A549 (cell line): ENCODE measurements around the gene SLC16A2. TPM values are rescaled to one million over a fixed set of nuclear protein-coding genes. Genes with fewer than 3 reads are reported as not detected.

Experiments
- ATAC-seq, 2 experiments: fragments of 200-7000 bp in 1 of 2; fragments of >200 bp in 1 of 2; cut with Nextera tagmentation in 1 of 2; cut with Tn5 transposase in 1 of 2; 3 replicates each; pipeline versions ENCODE4 v1.8.0 to v1.9.1; 2018 to 2020; ENCODE audit warnings: mild to moderate bottlenecking in 1 of 2, moderate library complexity in 1 of 2
- CTCF ChIA-PET: fragments of 300-600 bp; sonication (Branson Sonifier 250); formaldehyde crosslinking; extraction: SDS; loops from one replicate; lab custom pipeline; 2021; ENCODE audit warnings: antibody characterized with exemption, inconsistent platforms; lab: Yijun Ruan, JAX
- POLR2A ChIA-PET: fragments of 350-600 bp; formaldehyde crosslinking; extraction: SDS; loops from one replicate; lab custom pipeline; 2021; ENCODE audit warnings: antibody characterized with exemption, inconsistent platforms; lab: Yijun Ruan, JAX
- DNase-seq, 2 experiments: peaks; one replicate each; pipeline versions ENCODE4 v3.0.0 to v3.0.0-alpha.2; 2011 to 2016; ENCODE audit warnings: low read depth in 1 of 2, low spot score in 1 of 2
- FAIRE-seq: peaks from 2 replicates; lab custom pipeline; 2011; peaks lifted over from hg19 to GRCh38; lab: Jason Lieb, UNC
- H3K27ac ChIP-seq, 2 experiments: fragments of >200 bp; sonication (Bioruptor Twin); formaldehyde crosslinking; 3 replicates each; pipeline ENCODE4 v1.5.1; 2016 to 2017
- H3K4me1 ChIP-seq: fragments of >200 bp; sonication (Bioruptor Twin); formaldehyde crosslinking; 3 replicates; pipeline ENCODE4 v1.6.1; 2016
- H3K4me2 ChIP-seq: fragments of >200 bp; sonication (Bioruptor Twin); formaldehyde crosslinking; 3 replicates; pipeline ENCODE4 v1.6.1; 2016
- H3K4me3 ChIP-seq: fragments of >200 bp; sonication (Bioruptor Twin); formaldehyde crosslinking; 3 replicates; pipeline ENCODE4 v1.5.1; 2016
- H3K9me3 ChIP-seq: fragments of >200 bp; sonication (Bioruptor Twin); formaldehyde crosslinking; 3 replicates; pipeline ENCODE4 v1.6.1; 2016
- BHLHE40 ChIP-seq: IDR thresholded peaks from 2 replicates; pipeline ENCODE4 v1.6.1; 2012; ENCODE audit warnings: low read depth, low read length, inconsistent platforms
- CBX8 ChIP-seq: fragments of 200-600 bp; sonication (generic); IDR thresholded peaks from 2 replicates; pipeline ENCODE4 v1.6.1; 2016
- CHD2 ChIP-seq: fragments of 150-350 bp; IDR thresholded peaks from 2 replicates; pipeline ENCODE4 v1.6.1; 2014; ENCODE audit warnings: low read length; ENCODE audit not compliant: partially characterized antibody
- EHF ChIP-seq: fragments of 250-450 bp; sonication (Bioruptor Pico); IDR thresholded peaks from 2 replicates; pipeline ENCODE4 v1.5.0; 2020; ENCODE audit warnings: mild to moderate bottlenecking
- EHMT2 ChIP-seq: fragments of 200-600 bp; sonication (generic); IDR thresholded peaks from 2 replicates; pipeline ENCODE4 v1.6.1; 2016; ENCODE audit warnings: antibody characterized with exemption, low read depth, mild to moderate bottlenecking, moderate library complexity
- EP300 ChIP-seq, 2 experiments: fragments of >200 bp; sonication (Bioruptor Twin); formaldehyde crosslinking; IDR thresholded peaks; 2 replicates in 1 of 2; 3 replicates in 1 of 2; pipeline ENCODE4 v1.6.1; 2016 to 2017
- ESRRA ChIP-seq: fragments of 150-350 bp; IDR thresholded peaks from 2 replicates; pipeline ENCODE4 v1.6.1; 2014; ENCODE audit warnings: mild to moderate bottlenecking, low read length, borderline replicate concordance
- FOSB ChIP-seq: fragments of 250-450 bp; sonication (Bioruptor Pico); IDR thresholded peaks from 2 replicates; pipeline ENCODE4 v1.5.0; 2020; ENCODE audit warnings: mild to moderate bottlenecking, moderate library complexity
- FOSL2 ChIP-seq, 2 experiments: fragments of 450-650 bp in 1 of 2; fragments of >200 bp in 1 of 2; sonication (Bioruptor Twin) in 1 of 2; formaldehyde crosslinking; IDR thresholded peaks; 2 replicates each; pipeline versions ENCODE4 v1.5.0 to v1.6.1; 2016 to 2020; ENCODE audit warnings: mild to moderate bottlenecking in 1 of 2, moderate library complexity in 1 of 2
- FOXS1 ChIP-seq: fragments of 250-450 bp; sonication (Bioruptor Pico); IDR thresholded peaks from 2 replicates; pipeline ENCODE4 v1.5.0; 2020; ENCODE audit warnings: mild to moderate bottlenecking, moderate library complexity
- GATA3 ChIP-seq: IDR thresholded peaks from 2 replicates; pipeline ENCODE4 v1.6.1; 2012; ENCODE audit warnings: borderline replicate concordance
- HDAC2 ChIP-seq: fragments of 200-600 bp; sonication (generic); IDR thresholded peaks from 2 replicates; pipeline ENCODE4 v1.6.1; 2016
- HOXA7 ChIP-seq: fragments of 250-450 bp; sonication (Bioruptor Pico); IDR thresholded peaks from 2 replicates; pipeline ENCODE4 v1.5.0; 2020; ENCODE audit warnings: mild to moderate bottlenecking, moderate library complexity
- HOXB13 ChIP-seq: fragments of 250-450 bp; sonication (Bioruptor Pico); IDR thresholded peaks from 2 replicates; pipeline ENCODE4 v1.5.0; 2020; ENCODE audit warnings: low read depth, mild to moderate bottlenecking, moderate library complexity
- HOXB5 ChIP-seq: fragments of 250-450 bp; sonication (Bioruptor Pico); IDR thresholded peaks from 2 replicates; pipeline ENCODE4 v1.5.0; 2020; ENCODE audit warnings: mild to moderate bottlenecking, moderate library complexity
- JUN ChIP-seq, 2 experiments: fragments of >200 bp; sonication (Bioruptor Twin); formaldehyde crosslinking; IDR thresholded peaks; 2 replicates in 1 of 2; 3 replicates in 1 of 2; pipeline ENCODE4 v1.6.1; 2016 to 2017
- KDM5A ChIP-seq: fragments of 200-600 bp; sonication (generic); IDR thresholded peaks from 2 replicates; pipeline ENCODE4 v1.6.1; 2016; ENCODE audit warnings: antibody characterized with exemption, mild to moderate bottlenecking
- MAFK ChIP-seq: fragments of 450-650 bp; IDR thresholded peaks from 2 replicates; pipeline ENCODE4 v1.6.1; 2014; ENCODE audit not compliant: partially characterized antibody
- MAZ ChIP-seq: fragments of 150-350 bp; IDR thresholded peaks from 2 replicates; pipeline ENCODE4 v1.6.1; 2014; ENCODE audit warnings: antibody characterized with exemption, low read depth, low read length, borderline replicate concordance
- NPAS2 ChIP-seq: fragments of 250-450 bp; sonication (Bioruptor Pico); IDR thresholded peaks from 2 replicates; pipeline ENCODE4 v1.8.0; 2022; ENCODE audit warnings: mild to moderate bottlenecking, moderate library complexity, borderline replicate concordance
- PHF8 ChIP-seq: fragments of 200-600 bp; sonication (generic); IDR thresholded peaks from 2 replicates; pipeline ENCODE4 v1.6.1; 2016; ENCODE audit warnings: low read depth, mild to moderate bottlenecking, antibody characterized with exemption, moderate library complexity, borderline replicate concordance
- POLR2A ChIP-seq: IDR thresholded peaks from 2 replicates; pipeline ENCODE4 v1.6.1; 2012; ENCODE audit warnings: mild to moderate bottlenecking, low read length
- POLR2AphosphoS2 ChIP-seq: conservative IDR thresholded peaks from 2 replicates; pipeline ENCODE4 v1.6.1; 2012; ENCODE audit warnings: low read length, improper control_type of control experiment, inconsistent platforms
- RAD21 ChIP-seq, 2 experiments: fragments of >200 bp in 1 of 2; sonication (Bioruptor Twin) in 1 of 2; formaldehyde crosslinking in 1 of 2; IDR thresholded peaks in 1 of 2; conservative IDR thresholded peaks in 1 of 2; 2 replicates in 1 of 2; 3 replicates in 1 of 2; pipeline ENCODE4 v1.6.1; 2012 to 2018; ENCODE audit warnings: inconsistent platforms in 1 of 2
- RNF2 ChIP-seq: fragments of 200-600 bp; sonication (generic); IDR thresholded peaks from 2 replicates; pipeline ENCODE4 v1.6.1; 2016; ENCODE audit warnings: low read depth, mild to moderate bottlenecking, antibody characterized with exemption, moderate library complexity, borderline replicate concordance
- SMC3 ChIP-seq: fragments of >200 bp; sonication (Bioruptor Twin); formaldehyde crosslinking; IDR thresholded peaks from 3 replicates; pipeline ENCODE4 v1.6.1; 2018; ENCODE audit warnings: inconsistent platforms
- SREBF2 ChIP-seq: fragments of 450-650 bp; IDR thresholded peaks from 2 replicates; pipeline ENCODE4 v1.6.1; 2014; ENCODE audit warnings: mild to moderate bottlenecking, moderate library complexity
- TFCP2L1 ChIP-seq: fragments of 250-450 bp; sonication (Bioruptor Pico); IDR thresholded peaks from 2 replicates; pipeline ENCODE4 v1.5.0; 2021; ENCODE audit warnings: mild to moderate bottlenecking
- ZFP36 ChIP-seq: fragments of 450-650 bp; IDR thresholded peaks from 2 replicates; pipeline ENCODE4 v1.6.1; 2014; ENCODE audit warnings: borderline replicate concordance; ENCODE audit not compliant: partially characterized antibody
- WGBS: methylation state at CpG from one replicate; pipeline ENCODE4 v1.1.6; 2017; ENCODE audit errors: missing lambda C conversion rate; 5-methylcytosine and 5-hydroxymethylcytosine counted together
- polyA plus RNA-seq, 4 experiments: library from polyadenylated mRNA; depleted of rRNA in 3 of 4; stranded (reverse); fragments of >200 nt; fragmentation: RNase III in 1 of 4; extraction: RNeasy Plus Mini Kit Qiagen cat#74134 plus additional on column Dnase treatment in 1 of 4; gene quantifications; 2 replicates in 3 of 4; 3 replicates in 1 of 4; pipeline ENCODE4 v1.2.3, GENCODE V29; 2011 to 2017
- TF ChIP-seq, protein P1 (sequence below): fragments of 450-650 bp; IDR thresholded peaks from 2 replicates; pipeline ENCODE4 v1.6.1; 2014; ENCODE audit warnings: antibody characterized with exemption
- TF ChIP-seq, protein P2 (sequence below): fragments of >200 bp; sonication (Bioruptor Twin); formaldehyde crosslinking; IDR thresholded peaks from 3 replicates; pipeline ENCODE4 v1.6.1; 2016
- TF ChIP-seq, protein P3 (sequence below): IDR thresholded peaks from 2 replicates; pipeline ENCODE4 v1.6.1; 2012
- TF ChIP-seq, protein P4 (sequence below): fragments of 250-450 bp; sonication (Bioruptor Pico); IDR thresholded peaks from 2 replicates; pipeline ENCODE4 v1.5.0; 2021; ENCODE audit warnings: mild to moderate bottlenecking, moderate library complexity, borderline replicate concordance

Gene SLC16A2
- polyA plus RNA-seq, 2 of the 4 experiments (the other 2 are of a cell fraction): 9.7 to 19.2 TPM

DNA sequence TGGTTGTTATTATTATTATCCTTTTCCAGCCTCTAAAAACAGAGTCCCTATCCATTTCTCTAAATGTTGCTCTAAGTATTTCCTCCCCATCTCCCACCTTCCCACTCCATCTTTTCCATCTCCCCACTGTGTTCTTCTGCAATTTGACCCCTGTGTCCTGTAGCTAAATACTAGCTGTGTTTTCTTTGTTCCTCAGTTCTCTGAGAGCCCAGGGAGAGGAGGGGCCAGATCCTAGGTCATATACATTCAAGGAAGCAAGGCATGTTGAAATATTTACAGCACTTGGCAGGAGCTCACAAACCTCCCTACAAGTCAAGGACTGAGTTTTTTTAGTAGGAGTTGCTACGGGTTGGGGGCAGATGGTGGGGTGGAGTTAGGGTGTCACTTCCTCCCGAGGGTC is 10.5 kb downstream of the SLC16A2 start:
- ChIA-PET CTCF (interaction anchor here (0.9 to 1.4 kb wide), 5 partner anchors 8 to 109 kb away, joined by 3 to 4 read pairs (median 3); no protein-coding TSS in a partner anchor), POLR2A (no interaction called here)
- DNase-seq: no peak
- 28% methylated on average over 2 of the region's 2 CpGs for WGBS
- Histone ChIP-seq H3K4me3 (no peak overlapping the region), H3K4me2 (no peak overlapping the region), H3K9me3 (no peaks in the 10 kb centered on the region), H3K4me1 (0 out of 3 replicates have a peak, but pooled peaks cover 4% of the 10 kb centered on the region), H3K27ac (no peak overlapping the region)
- no peak for FAIRE-seq
- no peak for ATAC-seq
- TF ChIP-seq EHF (CRISPR knock-in tag) (no peak), FOSB (CRISPR knock-in tag) (no peak), EHMT2 (no peak), JUN (IDR thresholded peaks at IDR 0.05) (no peak), POLR2A (no peak), SREBF2 (no peak), GATA3 (no peak), PHF8 (no peak), ZFP36 (no peak), CHD2 (no peak)
- TF ChIP-seq, protein P1, sequence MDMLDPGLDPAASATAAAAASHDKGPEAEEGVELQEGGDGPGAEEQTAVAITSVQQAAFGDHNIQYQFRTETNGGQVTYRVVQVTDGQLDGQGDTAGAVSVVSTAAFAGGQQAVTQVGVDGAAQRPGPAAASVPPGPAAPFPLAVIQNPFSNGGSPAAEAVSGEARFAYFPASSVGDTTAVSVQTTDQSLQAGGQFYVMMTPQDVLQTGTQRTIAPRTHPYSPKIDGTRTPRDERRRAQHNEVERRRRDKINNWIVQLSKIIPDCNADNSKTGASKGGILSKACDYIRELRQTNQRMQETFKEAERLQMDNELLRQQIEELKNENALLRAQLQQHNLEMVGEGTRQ: no peak

DNA sequence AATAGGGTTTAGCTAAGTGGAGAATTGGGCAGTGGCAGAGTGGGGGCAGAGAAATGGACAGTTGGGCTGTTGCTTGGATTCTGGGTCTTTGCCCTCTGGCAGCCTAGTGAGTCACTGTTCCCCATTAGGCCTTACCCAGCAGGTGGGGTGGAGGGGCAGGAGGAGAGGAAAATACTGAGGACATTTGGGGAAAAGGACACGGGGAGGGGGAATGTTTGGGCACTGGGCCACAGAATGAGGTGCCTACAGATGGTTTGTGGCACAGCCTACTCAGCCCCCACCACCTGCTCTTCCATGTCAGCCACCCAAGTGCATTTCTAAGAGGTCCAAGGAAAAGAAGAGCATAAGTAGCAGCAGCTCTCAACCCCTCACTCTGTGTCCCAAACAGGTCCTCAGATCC is 13.0 kb downstream of the SLC16A2 start:
- CTCF ChIA-PET: no interaction called here
- no peak for TF ChIP-seq NPAS2 (CRISPR knock-in tag)
- TF ChIP-seq, protein P2, sequence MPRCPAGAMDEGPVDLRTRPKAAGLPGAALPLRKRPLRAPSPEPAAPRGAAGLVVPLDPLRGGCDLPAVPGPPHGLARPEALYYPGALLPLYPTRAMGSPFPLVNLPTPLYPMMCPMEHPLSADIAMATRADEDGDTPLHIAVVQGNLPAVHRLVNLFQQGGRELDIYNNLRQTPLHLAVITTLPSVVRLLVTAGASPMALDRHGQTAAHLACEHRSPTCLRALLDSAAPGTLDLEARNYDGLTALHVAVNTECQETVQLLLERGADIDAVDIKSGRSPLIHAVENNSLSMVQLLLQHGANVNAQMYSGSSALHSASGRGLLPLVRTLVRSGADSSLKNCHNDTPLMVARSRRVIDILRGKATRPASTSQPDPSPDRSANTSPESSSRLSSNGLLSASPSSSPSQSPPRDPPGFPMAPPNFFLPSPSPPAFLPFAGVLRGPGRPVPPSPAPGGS: no peak
- TF ChIP-seq RAD21 (conservative IDR thresholded peaks at IDR 0.05 in 1 of 2, IDR thresholded peaks at IDR 0.05 in 1 of 2): no peak
- TF ChIP-seq HOXA7 (CRISPR knock-in tag): no peak
- no peak for TF ChIP-seq MAFK
- no peak for TF ChIP-seq FOSB (CRISPR knock-in tag)
- no peak for TF ChIP-seq TFCP2L1
- TF ChIP-seq JUN (IDR thresholded peaks at IDR 0.05): no peak
- TF ChIP-seq ESRRA: no peak
- no peak for TF ChIP-seq KDM5A
- no peak for TF ChIP-seq FOSL2 (IDR thresholded peaks at IDR 0.05)
- no peak for TF ChIP-seq FOSL2 (CRISPR knock-in tag; IDR thresholded peaks at IDR 0.05)
- no peak for TF ChIP-seq HDAC2
- TF ChIP-seq EP300 (IDR thresholded peaks at IDR 0.05): no peak
- no peak for TF ChIP-seq BHLHE40
- TF ChIP-seq POLR2AphosphoS2: no peak
- TF ChIP-seq RNF2: no peak
- TF ChIP-seq, all 56 proteins: peak for 0
- WGBS: 11% methylated on average over 1 of the region's 1 CpG

DNA sequence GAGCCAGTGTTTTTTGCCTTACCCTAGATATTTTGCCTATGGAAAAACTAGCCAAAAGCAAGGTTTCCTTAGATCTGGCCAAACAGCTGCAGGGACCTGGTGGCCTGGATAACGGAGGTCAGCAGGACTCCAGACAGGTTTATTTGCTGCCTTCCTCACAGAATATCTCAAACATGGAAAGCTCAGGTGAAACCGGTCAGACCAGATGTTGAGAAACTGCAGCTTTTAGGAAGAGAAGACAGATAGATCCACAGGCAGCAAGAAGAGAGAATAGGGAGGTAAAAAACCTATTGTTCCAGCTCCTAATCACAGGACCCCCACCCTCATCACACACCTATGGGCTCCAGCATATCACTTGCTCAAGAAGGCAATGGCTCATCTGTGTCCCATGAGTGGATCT is 16.2 kb downstream of the SLC16A2 start:
- Histone ChIP-seq H3K27ac (no peak overlapping the region), H3K4me1 (no peaks in the 10 kb centered on the region), H3K4me3 (no peak overlapping the region), H3K4me2 (no peak overlapping the region), H3K9me3 (no peaks in the 10 kb centered on the region)
- CTCF ChIA-PET: interaction anchor here (1.5 to 2.8 kb wide), 3 partner anchors 10 to 13 kb away, joined by 5 to 7 read pairs (median 7); no protein-coding TSS in a partner anchor
- FAIRE-seq: no peak
- POLR2A ChIA-PET: no interaction called here
- 82% methylated on average over 2 of the region's 2 CpGs for WGBS
- DNase-seq: no peak
- no peak for ATAC-seq
- no peak for TF ChIP-seq HOXB13 (CRISPR knock-in tag)
- no peak for TF ChIP-seq MAZ
- no peak for TF ChIP-seq TFCP2L1
- TF ChIP-seq, protein P3, sequence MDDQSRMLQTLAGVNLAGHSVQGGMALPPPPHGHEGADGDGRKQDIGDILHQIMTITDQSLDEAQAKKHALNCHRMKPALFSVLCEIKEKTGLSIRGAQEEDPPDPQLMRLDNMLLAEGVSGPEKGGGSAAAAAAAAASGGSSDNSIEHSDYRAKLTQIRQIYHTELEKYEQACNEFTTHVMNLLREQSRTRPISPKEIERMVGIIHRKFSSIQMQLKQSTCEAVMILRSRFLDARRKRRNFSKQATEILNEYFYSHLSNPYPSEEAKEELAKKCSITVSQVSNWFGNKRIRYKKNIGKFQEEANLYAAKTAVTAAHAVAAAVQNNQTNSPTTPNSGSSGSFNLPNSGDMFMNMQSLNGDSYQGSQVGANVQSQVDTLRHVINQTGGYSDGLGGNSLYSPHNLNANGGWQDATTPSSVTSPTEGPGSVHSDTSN: no peak
- TF ChIP-seq HOXB5 (CRISPR knock-in tag): no peak
- no peak for TF ChIP-seq RAD21 (conservative IDR thresholded peaks at IDR 0.05 in 1 of 2, IDR thresholded peaks at IDR 0.05 in 1 of 2)
- TF ChIP-seq, protein P4, sequence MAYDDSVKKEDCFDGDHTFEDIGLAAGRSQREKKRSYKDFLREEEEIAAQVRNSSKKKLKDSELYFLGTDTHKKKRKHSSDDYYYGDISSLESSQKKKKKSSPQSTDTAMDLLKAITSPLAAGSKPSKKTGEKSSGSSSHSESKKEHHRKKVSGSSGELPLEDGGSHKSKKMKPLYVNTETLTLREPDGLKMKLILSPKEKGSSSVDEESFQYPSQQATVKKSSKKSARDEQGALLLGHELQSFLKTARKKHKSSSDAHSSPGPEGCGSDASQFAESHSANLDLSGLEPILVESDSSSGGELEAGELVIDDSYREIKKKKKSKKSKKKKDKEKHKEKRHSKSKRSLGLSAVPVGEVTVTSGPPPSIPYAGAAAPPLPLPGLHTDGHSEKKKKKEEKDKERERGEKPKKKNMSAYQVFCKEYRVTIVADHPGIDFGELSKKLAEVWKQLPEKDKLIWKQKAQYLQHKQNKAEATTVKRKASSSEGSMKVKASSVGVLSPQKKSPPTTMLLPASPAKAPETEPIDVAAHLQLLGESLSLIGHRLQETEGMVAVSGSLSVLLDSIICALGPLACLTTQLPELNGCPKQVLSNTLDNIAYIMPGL: no peak
- no peak for TF ChIP-seq EHF (CRISPR knock-in tag)
- no peak for TF ChIP-seq POLR2A
- TF ChIP-seq POLR2AphosphoS2: no peak
- no peak for TF ChIP-seq SMC3
- TF ChIP-seq CBX8: no peak
- no peak for TF ChIP-seq FOXS1

More for the DNA sequence above, 13.0 kb downstream of the SLC16A2 start:
- DNase-seq (no peak), FAIRE-seq (no peak), ATAC-seq (no peak)
- no peaks in the 10 kb centered on the region for H3K4me1 ChIP-seq
- POLR2A ChIA-PET: interaction anchor here (0.6 kb wide), 1 partner anchor 12 kb away, joined by 3 read pairs; no protein-coding TSS in a partner anchor
- H3K4me3 ChIP-seq: no peak overlapping the region
- no peak overlapping the region for H3K27ac ChIP-seq
- H3K9me3 ChIP-seq: no peaks in the 10 kb centered on the region
- H3K4me2 ChIP-seq: no peak overlapping the region
